Measurements from ENCODE around the gene BCS1L.
A peak's percentile ranks its signal among the peaks of the same experiment; 100 is the strongest.

Gene BCS1L

DNA sequence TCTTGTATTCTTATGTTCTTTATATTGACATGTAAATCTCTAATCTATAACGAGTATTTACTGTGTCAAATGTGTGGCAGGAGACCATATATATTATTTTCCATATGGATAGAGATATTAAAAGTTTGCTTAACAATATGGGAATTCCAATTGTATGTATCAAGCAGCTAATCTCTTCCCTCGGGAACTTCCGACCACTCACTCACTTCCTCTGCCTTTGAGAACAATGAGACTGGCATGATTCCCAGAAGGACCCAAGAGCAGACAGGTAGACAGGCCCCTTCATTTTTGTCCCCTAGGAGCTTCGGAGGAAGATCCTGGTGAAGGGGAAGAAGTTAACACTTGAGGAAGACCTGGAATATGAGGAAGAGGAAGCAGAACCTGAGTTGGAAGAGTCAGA lies 27.6 kb upstream of the BCS1L start:
- no peak for DNase-seq (ENCODE audit: insufficient read length, low spot score)
- TF ChIP-seq PAX5 (IDR thresholded peaks at IDR 0.05; ENCODE audit: insufficient read depth, low read length, severe bottlenecking) = no peak
- TF ChIP-seq POU2F2 (IDR thresholded peaks at IDR 0.05; ENCODE audit: low read depth, low read length) = no peak
- no peak for TF ChIP-seq SPI1 (IDR thresholded peaks at IDR 0.05; ENCODE audit: low read depth, low read length)
- no peak for TF ChIP-seq POLR2A (IDR thresholded peaks at IDR 0.05; ENCODE audit: low read depth, low read length)
- TF ChIP-seq POLR2AphosphoS5 (IDR thresholded peaks at IDR 0.05; ENCODE audit: low read depth, low read length) = no peak
- TF ChIP-seq TAF1 (IDR thresholded peaks at IDR 0.05; ENCODE audit: low read depth, low read length) = no peak
- FAIRE-seq = no peak

- no peak for DNase-seq (ENCODE audit: insufficient read length, low spot score)
- no peak for FAIRE-seq
- no peak for TF ChIP-seq POLR2A (IDR thresholded peaks at IDR 0.05; ENCODE audit: low read depth, low read length)
- no peak for TF ChIP-seq PAX5 (IDR thresholded peaks at IDR 0.05; ENCODE audit: insufficient read depth, low read length, severe bottlenecking)
- no peak for TF ChIP-seq POLR2AphosphoS5 (IDR thresholded peaks at IDR 0.05; ENCODE audit: low read depth, low read length)
- no peak for TF ChIP-seq POU2F2 (IDR thresholded peaks at IDR 0.05; ENCODE audit: low read depth, low read length)
- TF ChIP-seq TAF1 (IDR thresholded peaks at IDR 0.05; ENCODE audit: low read depth, low read length) = no peak
- no peak for TF ChIP-seq SPI1 (IDR thresholded peaks at IDR 0.05; ENCODE audit: low read depth, low read length)
Observed at GRCh38 chr2:218635719-218636118, 23.8 kb upstream of the BCS1L start.

DNA sequence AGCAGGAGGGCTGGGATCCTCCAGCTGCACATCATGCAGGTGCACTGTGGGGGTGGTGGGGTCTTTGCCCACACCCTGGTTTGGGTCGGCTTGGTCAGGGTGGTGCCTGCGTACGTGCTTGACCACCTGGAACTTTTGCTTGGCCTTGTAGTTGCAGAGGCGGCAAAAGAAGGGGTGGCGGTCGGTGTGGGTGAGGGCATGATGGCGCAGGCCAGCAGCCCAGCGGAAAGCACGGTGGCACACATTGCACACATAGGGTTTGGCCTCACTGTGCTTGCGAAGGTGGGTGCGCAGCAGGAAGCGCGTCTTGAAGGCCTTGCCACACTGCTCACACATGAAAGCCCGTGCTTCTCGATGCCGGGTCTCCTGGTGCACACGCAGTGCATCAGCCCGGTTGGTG lies 21.1 kb upstream of the BCS1L start:
- DNase-seq (ENCODE audit: insufficient read length, low spot score) (no peak), FAIRE-seq (peak; percentile 16)
- TF ChIP-seq POU2F2 (IDR thresholded peaks at IDR 0.05; ENCODE audit: low read depth, low read length) (no peak), POLR2AphosphoS5 (IDR thresholded peaks at IDR 0.05; ENCODE audit: low read depth, low read length) (no peak), POLR2A (IDR thresholded peaks at IDR 0.05; ENCODE audit: low read depth, low read length) (no peak), TAF1 (IDR thresholded peaks at IDR 0.05; ENCODE audit: low read depth, low read length) (no peak), PAX5 (IDR thresholded peaks at IDR 0.05; ENCODE audit: insufficient read depth, low read length, severe bottlenecking) (no peak), SPI1 (IDR thresholded peaks at IDR 0.05; ENCODE audit: low read depth, low read length) (no peak)

DNA sequence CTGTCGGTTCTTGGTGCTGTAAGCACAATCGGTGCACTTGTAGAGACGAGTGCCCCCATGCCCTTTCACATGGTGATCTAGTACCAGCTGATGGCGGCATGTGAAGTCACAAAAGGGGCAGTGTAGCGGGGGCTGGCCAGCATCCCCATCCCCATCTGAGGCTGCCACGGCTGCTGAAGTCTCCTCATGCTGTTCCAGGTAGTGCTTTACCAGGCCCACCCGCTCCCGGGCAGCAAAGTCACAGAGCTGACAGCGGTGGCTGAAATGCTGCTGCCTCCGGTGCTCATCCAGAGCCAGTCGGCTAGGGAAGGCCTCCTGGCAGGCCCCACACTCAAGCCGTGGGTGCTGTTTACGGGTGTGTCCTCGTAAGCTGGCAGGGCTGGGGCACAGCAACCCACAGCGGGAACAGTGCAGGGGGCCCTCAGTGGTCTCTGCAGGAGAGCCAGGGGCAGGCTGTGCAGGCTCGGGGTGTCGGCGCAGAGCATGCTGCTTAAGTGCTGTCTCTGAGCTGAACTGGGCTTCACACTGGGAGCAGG lies 17.3 kb upstream of the BCS1L start:
- TF ChIP-seq POLR2A (IDR thresholded peaks at IDR 0.05; ENCODE audit: low read depth, low read length) = no peak
- TF ChIP-seq PAX5 (IDR thresholded peaks at IDR 0.05; ENCODE audit: insufficient read depth, low read length, severe bottlenecking) = no peak
- TF ChIP-seq SPI1 (IDR thresholded peaks at IDR 0.05; ENCODE audit: low read depth, low read length) = no peak
- TF ChIP-seq POU2F2 (IDR thresholded peaks at IDR 0.05; ENCODE audit: low read depth, low read length) = no peak
- no peak for TF ChIP-seq TAF1 (IDR thresholded peaks at IDR 0.05; ENCODE audit: low read depth, low read length)
- TF ChIP-seq POLR2AphosphoS5 (IDR thresholded peaks at IDR 0.05; ENCODE audit: low read depth, low read length) = no peak
- DNase-seq (ENCODE audit: insufficient read length, low spot score) = no peak
- no peak for FAIRE-seq

DNA sequence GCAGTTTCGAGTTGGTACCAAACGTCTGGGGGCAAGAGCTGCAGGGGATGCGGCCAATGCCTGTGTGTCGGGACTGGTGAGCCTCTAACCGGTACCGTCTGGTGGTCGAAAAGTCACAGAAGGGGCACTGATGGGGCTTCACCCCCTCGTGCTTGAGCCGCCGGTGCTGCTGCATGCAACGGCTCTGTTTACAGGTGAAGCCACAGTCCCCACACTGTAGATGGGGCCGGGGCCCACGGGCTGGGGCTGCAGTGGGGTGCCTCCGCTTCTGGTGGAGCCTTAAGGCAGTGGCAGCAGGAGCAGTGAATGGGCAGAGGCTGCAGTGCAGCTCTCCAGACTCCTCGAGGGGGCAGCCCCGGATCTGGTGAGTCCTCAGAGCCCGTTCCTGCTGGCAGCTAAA lies 16.7 kb upstream of the BCS1L start:
- no peak for TF ChIP-seq POU2F2 (IDR thresholded peaks at IDR 0.05; ENCODE audit: low read depth, low read length)
- no peak for TF ChIP-seq SPI1 (IDR thresholded peaks at IDR 0.05; ENCODE audit: low read depth, low read length)
- TF ChIP-seq POLR2AphosphoS5 (IDR thresholded peaks at IDR 0.05; ENCODE audit: low read depth, low read length) = no peak
- TF ChIP-seq PAX5 (IDR thresholded peaks at IDR 0.05; ENCODE audit: insufficient read depth, low read length, severe bottlenecking) = no peak
- no peak for TF ChIP-seq TAF1 (IDR thresholded peaks at IDR 0.05; ENCODE audit: low read depth, low read length)
- no peak for TF ChIP-seq POLR2A (IDR thresholded peaks at IDR 0.05; ENCODE audit: low read depth, low read length)
- no peak for DNase-seq (ENCODE audit: insufficient read length, low spot score)
- no peak for FAIRE-seq

GRCh38 chr2:218643751-218644310 lies 15.7 kb upstream of the BCS1L start:
- no peak for FAIRE-seq
- TF ChIP-seq POLR2A (IDR thresholded peaks at IDR 0.05; ENCODE audit: low read depth, low read length) = no peak
- TF ChIP-seq POLR2AphosphoS5 (IDR thresholded peaks at IDR 0.05; ENCODE audit: low read depth, low read length) = no peak
- TF ChIP-seq PAX5 (IDR thresholded peaks at IDR 0.05; ENCODE audit: insufficient read depth, low read length, severe bottlenecking) = no peak
- no peak for TF ChIP-seq POU2F2 (IDR thresholded peaks at IDR 0.05; ENCODE audit: low read depth, low read length)
- TF ChIP-seq SPI1 (IDR thresholded peaks at IDR 0.05; ENCODE audit: low read depth, low read length) = no peak
- no peak for TF ChIP-seq TAF1 (IDR thresholded peaks at IDR 0.05; ENCODE audit: low read depth, low read length)
- DNase-seq (ENCODE audit: insufficient read length, low spot score) = no peak

GRCh38 chr2:218644721-218645120 lies 14.8 kb upstream of the BCS1L start:
- no peak for TF ChIP-seq POLR2A (IDR thresholded peaks at IDR 0.05; ENCODE audit: low read depth, low read length)
- TF ChIP-seq POU2F2 (IDR thresholded peaks at IDR 0.05; ENCODE audit: low read depth, low read length) = no peak
- no peak for TF ChIP-seq SPI1 (IDR thresholded peaks at IDR 0.05; ENCODE audit: low read depth, low read length)
- no peak for TF ChIP-seq POLR2AphosphoS5 (IDR thresholded peaks at IDR 0.05; ENCODE audit: low read depth, low read length)
- TF ChIP-seq PAX5 (IDR thresholded peaks at IDR 0.05; ENCODE audit: insufficient read depth, low read length, severe bottlenecking) = no peak
- no peak for TF ChIP-seq TAF1 (IDR thresholded peaks at IDR 0.05; ENCODE audit: low read depth, low read length)
- FAIRE-seq = no peak
- no peak for DNase-seq (ENCODE audit: insufficient read length, low spot score)

- FAIRE-seq (no peak), DNase-seq (ENCODE audit: insufficient read length, low spot score) (no peak)
- TF ChIP-seq POLR2A (IDR thresholded peaks at IDR 0.05; ENCODE audit: low read depth, low read length) (no peak), TAF1 (IDR thresholded peaks at IDR 0.05; ENCODE audit: low read depth, low read length) (no peak), POLR2AphosphoS5 (IDR thresholded peaks at IDR 0.05; ENCODE audit: low read depth, low read length) (no peak), POU2F2 (IDR thresholded peaks at IDR 0.05; ENCODE audit: low read depth, low read length) (no peak), PAX5 (IDR thresholded peaks at IDR 0.05; ENCODE audit: insufficient read depth, low read length, severe bottlenecking) (no peak), SPI1 (IDR thresholded peaks at IDR 0.05; ENCODE audit: low read depth, low read length) (no peak)
Observed at GRCh38 chr2:218645126-218645525, 14.4 kb upstream of the BCS1L start.

- TF ChIP-seq POLR2A (IDR thresholded peaks at IDR 0.05; ENCODE audit: low read depth, low read length) = no peak
- TF ChIP-seq PAX5 (IDR thresholded peaks at IDR 0.05; ENCODE audit: insufficient read depth, low read length, severe bottlenecking) = no peak
- no peak for TF ChIP-seq SPI1 (IDR thresholded peaks at IDR 0.05; ENCODE audit: low read depth, low read length)
- FAIRE-seq (peak; percentile 98), DNase-seq (ENCODE audit: insufficient read length, low spot score) (peak; percentile 45)
Observed at GRCh38 chr2:218648088-218648786, 11.2 kb upstream of the BCS1L start.
